Neuronal stem cell (in vitro differentiated cells): ENCODE measurements around the gene SESTD1.
"Not testable (repeated sequence)": the region's sequence is repeated elsewhere in the genome, so short reads cannot be mapped to it uniquely, and the experiment has no call there.

Source experiments
- DNase-seq: peaks from one replicate; pipeline ENCODE4 v3.0.0-alpha.2; 2013; ENCODE audit warnings: low spot score
- H2AFZ ChIP-seq: one replicate; pipeline ENCODE4 v1.6.1; 2013; ENCODE audit warnings: mild to moderate bottlenecking, low read length, inconsistent platforms
- H2AK5ac ChIP-seq: 2 replicates; pipeline ENCODE4 v1.6.1; 2013; ENCODE audit warnings: low read depth, mild to moderate bottlenecking, inconsistent platforms, low read length, moderate library complexity, mixed read lengths
- H2BK120ac ChIP-seq: 2 replicates; pipeline ENCODE4 v1.6.1; 2013; ENCODE audit warnings: low read depth, mild to moderate bottlenecking, inconsistent platforms, low read length, moderate library complexity, mixed read lengths
- H2BK12ac ChIP-seq: one replicate; pipeline ENCODE4 v1.6.1; 2013; ENCODE audit warnings: low read length, inconsistent platforms
- H2BK15ac ChIP-seq: 2 replicates; pipeline ENCODE4 v1.6.1; 2013; ENCODE audit warnings: mild to moderate bottlenecking, low read length, inconsistent platforms, mixed read lengths
- H2BK5ac ChIP-seq: one replicate; pipeline ENCODE4 v1.6.1; 2013; ENCODE audit warnings: inconsistent platforms, mild to moderate bottlenecking, low read length, moderate library complexity
- H3K14ac ChIP-seq: one replicate; pipeline ENCODE4 v1.6.1; 2013; ENCODE audit warnings: low read length, inconsistent platforms
- H3K18ac ChIP-seq: 2 replicates; pipeline ENCODE4 v1.6.1; 2013; ENCODE audit warnings: low read length, inconsistent platforms
- H3K23ac ChIP-seq: 2 replicates; pipeline ENCODE4 v1.6.1; 2013; ENCODE audit warnings: low read depth, mild to moderate bottlenecking, mixed read lengths, low read length, inconsistent platforms; ENCODE audit not compliant: poor library complexity
- H3K27ac ChIP-seq: replicated peaks from 3 replicates; pipeline ENCODE4 v1.5.1; 2013; ENCODE audit warnings: low read length, inconsistent platforms
- H3K27me3 ChIP-seq, 3 experiments: 2 replicates each; pipeline ENCODE4 v1.6.1; 2013; ENCODE audit warnings: low read length in 3 of 3, mild to moderate bottlenecking in 2 of 3, inconsistent platforms in 1 of 3, low read depth in 1 of 3, mixed read lengths in 1 of 3, moderate library complexity in 1 of 3; ENCODE audit not compliant: control insufficient read depth in 3 of 3, insufficient read depth in 3 of 3
- H3K36me3 ChIP-seq, 2 donors: replicated peaks in 1 of 2; 2 replicates each; pipeline ENCODE4 v1.6.1; 2013; ENCODE audit warnings: low read length in 2 of 2; ENCODE audit not compliant: control insufficient read depth in 2 of 2, insufficient read depth in 2 of 2
- H3K4ac ChIP-seq: 2 replicates; pipeline ENCODE4 v1.6.1; 2013; ENCODE audit warnings: inconsistent platforms, mild to moderate bottlenecking, low read length, moderate library complexity
- H3K4me1 ChIP-seq, 2 donors: 1 replicate in 1 of 2; 2 replicates in 1 of 2; pipeline ENCODE4 v1.6.1; 2013; ENCODE audit warnings: low read length in 2 of 2, low read depth in 1 of 2; ENCODE audit not compliant: control insufficient read depth in 2 of 2, insufficient read depth in 1 of 2
- H3K4me2 ChIP-seq: one replicate; pipeline ENCODE4 v1.6.1; 2013; ENCODE audit warnings: mild to moderate bottlenecking, low read length, inconsistent platforms; ENCODE audit not compliant: insufficient read depth, poor library complexity, severe bottlenecking
- H3K4me3 ChIP-seq, 2 donors: 2 replicates each; pipeline ENCODE4 v1.5.1; 2013; ENCODE audit warnings: low read length in 2 of 2, mild to moderate bottlenecking in 2 of 2, inconsistent platforms in 1 of 2, moderate library complexity in 1 of 2
- H3K79me1 ChIP-seq: one replicate; pipeline ENCODE4 v1.6.1; 2013; ENCODE audit warnings: low read depth, mild to moderate bottlenecking, inconsistent platforms, low read length, moderate library complexity
- H3K9ac ChIP-seq: one replicate; pipeline ENCODE4 v1.6.1; 2013; ENCODE audit warnings: mild to moderate bottlenecking, low read depth, low read length, inconsistent platforms; ENCODE audit not compliant: poor library complexity
- H3K9me3 ChIP-seq, 2 donors: replicated peaks in 1 of 2; 2 replicates each; pipeline versions ENCODE3 to v1.6.1; 2013; ENCODE audit warnings: low read length in 2 of 2, mild to moderate bottlenecking in 2 of 2, inconsistent platforms in 1 of 2, low read depth in 1 of 2, mixed read lengths in 1 of 2, moderate library complexity in 1 of 2; ENCODE audit not compliant: control insufficient read depth in 2 of 2, insufficient read depth in 1 of 2
- H4K8ac ChIP-seq: one replicate; pipeline ENCODE4 v1.6.1; 2013; ENCODE audit warnings: low read depth, mild to moderate bottlenecking, inconsistent platforms, low read length, moderate library complexity
- H4K91ac ChIP-seq: one replicate; pipeline ENCODE4 v1.6.1; 2013; ENCODE audit warnings: low read length, low read depth, mild to moderate bottlenecking, inconsistent platforms; ENCODE audit not compliant: poor library complexity
- WGBS, 2 donors: extraction: QIAGEN DNeasy Blood & Tissue Kit; methylation state at CpG; one replicate each; pipeline ENCODE4 v1.1.7; 2013; ENCODE audit warnings: missing lambda C conversion rate in 2 of 2, mixed read lengths in 1 of 2; ENCODE audit not compliant: insufficient read length in 2 of 2, insufficient replicate concordance in 1 of 2; ENCODE audit errors: extremely low coverage in 2 of 2; 5-methylcytosine and 5-hydroxymethylcytosine counted together

The SESTD1 gene

DNA sequence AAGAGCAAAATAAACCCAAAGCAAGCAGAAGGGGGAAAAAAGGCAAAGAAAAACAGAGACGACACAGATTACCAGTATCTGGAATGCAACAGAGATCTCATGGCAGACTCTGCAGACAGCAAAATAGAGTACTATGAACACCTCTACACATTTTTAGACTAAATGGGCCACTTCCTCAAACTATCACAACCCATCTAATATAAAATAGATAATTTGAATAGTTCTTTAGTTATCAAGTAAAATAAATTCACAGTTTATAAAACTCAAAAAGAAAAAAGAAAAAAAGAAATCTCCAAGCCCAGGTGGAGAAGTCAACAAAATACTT, 16.6 kb downstream of the SESTD1 start:
- H3K36me3 ChIP-seq = no peaks in the 10 kb centered on the region

DNA sequence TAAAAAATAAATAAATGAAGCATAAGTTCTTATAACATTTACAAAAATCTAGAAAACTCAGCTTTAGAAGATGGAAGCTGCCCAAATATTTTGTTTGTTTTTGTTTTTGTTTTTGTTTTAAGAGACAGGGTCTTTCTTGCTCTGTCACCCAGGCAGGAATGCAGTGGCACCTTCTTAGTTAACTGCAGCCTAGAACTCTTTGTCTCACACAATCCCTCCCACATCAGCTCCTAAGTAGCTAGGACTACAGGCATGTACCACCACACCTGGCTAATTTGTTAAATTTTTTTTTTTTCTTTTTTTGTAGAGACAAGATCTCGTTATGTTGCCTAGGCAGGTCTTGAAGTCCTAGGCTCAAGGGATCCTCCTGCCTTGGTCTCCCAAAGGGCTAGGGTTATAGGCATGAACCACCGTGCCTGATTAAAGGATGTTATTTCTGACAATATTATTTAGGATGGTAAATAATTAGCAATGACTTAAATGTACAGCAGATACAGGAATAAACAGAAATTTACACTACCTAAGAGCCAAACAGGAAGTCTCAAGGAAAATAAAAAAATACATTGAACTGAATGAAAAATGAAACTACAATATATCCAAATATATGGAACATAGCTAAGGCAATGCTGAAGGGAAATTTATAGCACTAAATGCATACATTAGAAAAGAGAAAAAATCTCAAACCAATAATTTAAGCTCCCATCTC, 17.2 kb downstream of the SESTD1 start:
- no peaks in the 10 kb centered on the region for H3K27me3 ChIP-seq
- H2BK120ac ChIP-seq = no peak overlapping the region
- WGBS, 2 donors = no CpG with 5 or more reads among the region's 2 CpGs

More for the DNA sequence above, 16.6 kb downstream of the SESTD1 start:
- H3K9me3 ChIP-seq = peaks cover 0 to 18% of the 10 kb centered on the region in 2 donors
- no peak overlapping the region for H2AK5ac ChIP-seq
- no peak overlapping the region for H3K18ac ChIP-seq
- H3K4me1 ChIP-seq = no peaks in the 10 kb centered on the region
- H2BK12ac ChIP-seq = no peak overlapping the region
- H3K4me2 ChIP-seq = no peak overlapping the region
- no peak overlapping the region for H3K14ac ChIP-seq
- no peaks in the 10 kb centered on the region for H3K79me1 ChIP-seq
- no CpG with 5 or more reads among the region's 1 CpG for WGBS, 2 donors
- H3K9ac ChIP-seq = no peak overlapping the region
- H3K23ac ChIP-seq = no peak overlapping the region
- H2AFZ ChIP-seq = no peak overlapping the region
- no peak overlapping the region for H2BK15ac ChIP-seq
- H4K91ac ChIP-seq = no peak overlapping the region
- H2BK120ac ChIP-seq = no peak overlapping the region
- H3K27ac ChIP-seq = no peak overlapping the region
- DNase-seq = no peak
- no peaks in the 10 kb centered on the region for H3K27me3 ChIP-seq
- no peak overlapping the region for H4K8ac ChIP-seq
- no peak overlapping the region for H3K4me3 ChIP-seq
- no peak overlapping the region for H3K4ac ChIP-seq
- no peak overlapping the region for H2BK5ac ChIP-seq

DNA sequence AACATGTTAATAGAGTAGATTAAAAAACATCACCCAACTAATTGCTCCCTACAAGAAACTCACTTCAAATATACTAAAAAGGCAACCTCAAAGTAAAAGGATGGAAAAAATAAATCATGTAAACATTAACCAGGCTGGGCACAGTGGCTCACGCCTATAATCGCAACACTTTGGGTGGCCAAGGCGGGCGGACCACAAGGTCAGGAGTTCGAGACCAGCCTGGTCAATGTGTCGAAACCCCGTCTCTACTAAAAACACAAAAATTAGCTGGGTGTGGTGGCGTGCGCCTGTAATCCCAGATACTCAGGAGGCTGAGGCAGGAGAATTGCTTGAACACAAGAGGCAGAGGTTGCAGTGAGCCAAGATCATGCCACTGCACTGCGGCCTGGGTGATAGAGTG, 18.8 kb downstream of the SESTD1 start:
- WGBS, 2 donors = no CpG with 5 or more reads among the region's 10 CpGs
- not testable (repeated sequence) for H3K27ac ChIP-seq, H2AFZ ChIP-seq, H2BK15ac ChIP-seq, H2BK5ac ChIP-seq, H4K91ac ChIP-seq, H2AK5ac ChIP-seq, H3K4ac ChIP-seq, H3K4me2 ChIP-seq, H3K4me3 ChIP-seq, H3K79me1 ChIP-seq, H3K23ac ChIP-seq, H2BK120ac ChIP-seq, H3K18ac ChIP-seq, DNase-seq, H3K9ac ChIP-seq, H3K27me3 ChIP-seq, H3K4me1 ChIP-seq, H3K14ac ChIP-seq, H4K8ac ChIP-seq, H3K36me3 ChIP-seq, H2BK12ac ChIP-seq
- H3K9me3 ChIP-seq = peaks cover 0 to 17% of the 10 kb centered on the region in 2 donors

More for the DNA sequence above, 17.2 kb downstream of the SESTD1 start:
- Histone ChIP-seq H3K4me1 (no peaks in the 10 kb centered on the region), H3K18ac (no peak overlapping the region), H2AK5ac (no peak overlapping the region), H2BK12ac (no peak overlapping the region), H3K4ac (no peak overlapping the region), H4K8ac (no peak overlapping the region), H3K36me3 (no peaks in the 10 kb centered on the region), H2BK5ac (no peak overlapping the region), H2AFZ (no peak overlapping the region), H3K4me2 (no peak overlapping the region), H3K9me3 (peaks cover 0 to 21% of the 10 kb centered on the region in 2 donors), H3K4me3 (no peak overlapping the region), H3K79me1 (no peaks in the 10 kb centered on the region), H3K23ac (no peak overlapping the region), H3K14ac (no peak overlapping the region), H2BK15ac (no peak overlapping the region), H3K27ac (no peak overlapping the region), H4K91ac (no peak overlapping the region), H3K9ac (no peak overlapping the region)
- DNase-seq = no peak

DNA sequence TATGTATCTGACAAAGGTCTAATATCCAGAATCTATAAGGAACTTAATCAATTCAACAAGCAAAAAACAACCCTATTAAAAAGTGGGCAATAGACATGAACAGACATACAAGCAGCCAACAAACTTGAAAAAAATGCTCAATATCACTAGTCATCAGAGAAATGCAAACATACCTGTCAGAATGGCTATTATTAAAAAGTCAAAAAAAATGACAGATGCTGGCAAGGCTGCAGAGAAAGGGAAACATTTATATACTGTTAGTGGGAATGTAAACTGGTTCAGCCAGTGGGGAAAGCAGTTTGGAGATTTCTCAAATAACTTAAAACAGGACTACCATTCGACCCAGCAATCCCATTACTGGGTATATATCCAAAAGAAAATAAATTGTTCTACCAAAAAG, 21.6 kb downstream of the SESTD1 start:
- WGBS, 2 donors = no CpG with 5 or more reads among the region's 1 CpG

More for the DNA sequence above, 21.6 kb downstream of the SESTD1 start:
- no peak overlapping the region for H3K14ac ChIP-seq
- H2BK5ac ChIP-seq = no peak overlapping the region
- no peak overlapping the region for H3K9ac ChIP-seq
- no peaks in the 10 kb centered on the region for H3K27me3 ChIP-seq
- H3K4me1 ChIP-seq = peaks cover 2 to 3% of the 10 kb centered on the region in 2 donors
- no peak overlapping the region for H2BK12ac ChIP-seq
- H2BK15ac ChIP-seq = no peak overlapping the region
- H3K4me2 ChIP-seq = no peak overlapping the region
- H4K8ac ChIP-seq = no peak overlapping the region
- no peak overlapping the region for H3K4ac ChIP-seq
- H3K18ac ChIP-seq = no peak overlapping the region
- no peak overlapping the region for H3K23ac ChIP-seq
- H3K27ac ChIP-seq = no peak overlapping the region
- DNase-seq = no peak
- H3K4me3 ChIP-seq = no peak overlapping the region
- H4K91ac ChIP-seq = no peak overlapping the region
- H2AFZ ChIP-seq = no peak overlapping the region
- no peak overlapping the region for H2BK120ac ChIP-seq
- no peak overlapping the region for H2AK5ac ChIP-seq
- peaks cover 0 to 6% of the 10 kb centered on the region in 2 donors for H3K9me3 ChIP-seq
- H3K36me3 ChIP-seq = no peaks in the 10 kb centered on the region
- no peaks in the 10 kb centered on the region for H3K79me1 ChIP-seq
